T-helper 1 cell treated with Interleukin-12 subunit alpha and Interleukin-12 subunit beta and Interleukin-4 antibody, amounts not matched to agents 30 μg/mL and 1 μg/mL, for 36 hours (primary cell): Measurements from ENCODE around the gene LTB4R.
A peak's percentile ranks its signal among the peaks of the same experiment; 100 is the strongest.

Experiments used
- H3K27ac Mint-ChIP-seq: one replicate; pipeline ENCODE4 v1.8.0; 2021; ENCODE audit warnings: mild to moderate bottlenecking, mixed read lengths
- H3K27me3 Mint-ChIP-seq: one replicate; pipeline ENCODE4 v1.8.0; 2021; ENCODE audit warnings: low read depth, mixed read lengths
- H3K36me3 Mint-ChIP-seq: one replicate; pipeline ENCODE4 v1.8.0; 2021; ENCODE audit warnings: low read depth, mixed read lengths
- H3K4me1 Mint-ChIP-seq: one replicate; pipeline ENCODE4 v1.8.0; 2021; ENCODE audit warnings: low read depth, mixed read lengths
- H3K4me3 Mint-ChIP-seq: one replicate; pipeline ENCODE4 v1.8.0; 2021; ENCODE audit warnings: mild to moderate bottlenecking, moderate library complexity, mixed read lengths
- H3K9me3 Mint-ChIP-seq: one replicate; pipeline ENCODE4 v1.8.0; 2021; ENCODE audit warnings: mixed read lengths

The LTB4R gene

DNA sequence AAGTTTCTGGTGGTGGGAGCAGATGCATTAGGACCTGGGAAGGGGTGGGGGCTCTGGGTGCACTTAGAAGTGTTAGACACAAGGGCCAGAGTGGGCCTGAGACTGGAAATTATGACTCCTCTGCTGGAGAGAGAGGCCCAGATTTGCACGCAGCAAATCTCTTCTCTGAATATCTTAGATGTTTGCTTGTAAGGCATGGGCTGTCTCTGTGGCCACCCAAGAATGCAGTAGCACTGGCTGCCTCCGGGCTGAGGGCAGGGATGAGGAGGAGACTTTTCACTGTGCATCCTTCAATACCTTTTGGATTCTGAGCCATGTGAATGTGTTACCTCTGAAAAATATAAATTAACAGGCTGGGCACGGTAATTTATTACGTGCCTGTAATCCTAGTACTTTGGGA lies 26.0 kb upstream of the LTB4R start:
- Mint-ChIP-seq H3K27ac (no peak overlapping the region), H3K4me1 (peaks cover 17% of the 10 kb centered on the region), H3K9me3 (no peaks in the 10 kb centered on the region), H3K4me3 (no peak overlapping the region), H3K36me3 (peaks cover 5% of the 10 kb centered on the region), H3K27me3 (peaks cover 27% of the 10 kb centered on the region)

- Mint-ChIP-seq H3K27ac (no peak overlapping the region), H3K36me3 (peaks cover 20% of the 10 kb centered on the region), H3K4me3 (no peak overlapping the region), H3K4me1 (peaks cover 17% of the 10 kb centered on the region), H3K9me3 (no peaks in the 10 kb centered on the region), H3K27me3 (peaks cover 33% of the 10 kb centered on the region)
Measured at GRCh38 chr14:24286996-24287395, 24.3 kb upstream of the LTB4R start.

DNA sequence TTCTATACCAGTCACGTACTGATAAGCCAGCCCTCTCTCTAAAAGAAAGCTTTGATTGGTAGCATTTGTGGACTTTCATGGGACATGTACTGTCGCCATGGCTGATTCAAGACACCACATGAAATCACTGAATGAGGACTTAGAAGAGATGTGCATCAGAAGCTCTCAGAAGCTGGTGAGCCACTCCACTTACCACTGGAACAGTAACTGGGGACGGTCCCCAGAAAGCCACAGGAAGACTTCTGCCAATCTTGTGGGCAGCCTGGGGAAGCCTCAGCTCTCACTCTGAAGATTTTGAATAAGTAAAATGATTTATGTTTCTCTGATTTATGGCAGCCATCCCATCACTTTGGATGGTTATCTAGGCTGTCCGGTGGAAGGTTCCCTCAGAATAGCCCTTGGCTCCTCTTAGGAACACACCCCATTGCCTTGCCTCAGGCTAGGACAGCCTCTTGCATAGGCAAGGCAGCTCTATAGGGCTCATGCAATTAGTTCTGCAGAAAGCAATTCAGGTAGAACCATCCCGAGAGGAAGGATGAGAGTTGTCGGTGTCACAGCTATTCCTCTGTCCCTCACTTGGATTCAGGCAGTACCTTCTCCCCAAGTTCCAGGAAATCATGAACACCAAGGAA lies 21.5 kb upstream of the LTB4R start:
- Mint-ChIP-seq H3K27ac (no peak overlapping the region), H3K4me3 (no peak overlapping the region), H3K4me1 (peaks cover 17% of the 10 kb centered on the region)

DNA sequence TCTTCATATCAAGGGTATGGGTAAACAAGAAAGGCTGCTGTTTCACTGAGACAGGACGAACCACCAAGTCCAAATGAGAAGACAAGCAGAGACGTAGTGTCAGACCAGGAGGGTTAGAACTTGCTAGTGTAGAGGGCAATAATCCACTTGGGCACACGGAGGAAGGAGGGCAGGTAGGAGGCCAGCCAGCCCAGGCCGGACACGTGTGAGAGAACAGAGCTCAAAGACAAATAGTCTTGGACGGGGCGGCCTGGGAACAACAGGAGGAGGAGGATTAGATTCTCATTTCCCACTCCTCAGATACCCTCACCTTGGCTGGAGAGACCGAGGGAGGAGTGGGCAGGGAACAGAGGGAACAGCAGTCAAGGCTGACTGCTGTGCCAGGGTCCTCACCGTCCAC lies 20.6 kb upstream of the LTB4R start:
- Mint-ChIP-seq H3K27ac (no peak overlapping the region), H3K9me3 (no peaks in the 10 kb centered on the region), H3K4me3 (no peak overlapping the region), H3K27me3 (peaks cover 26% of the 10 kb centered on the region), H3K4me1 (peaks cover 17% of the 10 kb centered on the region), H3K36me3 (peaks cover 35% of the 10 kb centered on the region)

More for the DNA sequence above, 21.5 kb upstream of the LTB4R start:
- H3K36me3 Mint-ChIP-seq, result peaks cover 35% of the 10 kb centered on the region
- no peaks in the 10 kb centered on the region for H3K9me3 Mint-ChIP-seq
- peaks cover 29% of the 10 kb centered on the region for H3K27me3 Mint-ChIP-seq

- H3K27ac Mint-ChIP-seq, result no peak overlapping the region
- peaks cover 21% of the 10 kb centered on the region for H3K27me3 Mint-ChIP-seq
- H3K36me3 Mint-ChIP-seq, result peaks cover 39% of the 10 kb centered on the region
- H3K9me3 Mint-ChIP-seq, result no peaks in the 10 kb centered on the region
- peaks cover 23% of the 10 kb centered on the region for H3K4me1 Mint-ChIP-seq
- H3K4me3 Mint-ChIP-seq, result no peak overlapping the region
Measured at GRCh38 chr14:24291446-24292117, 19.7 kb upstream of the LTB4R start.

- H3K36me3 Mint-ChIP-seq, result peaks cover 41% of the 10 kb centered on the region
Measured at GRCh38 chr14:24292118-24292807, 19.0 kb upstream of the LTB4R start.

DNA sequence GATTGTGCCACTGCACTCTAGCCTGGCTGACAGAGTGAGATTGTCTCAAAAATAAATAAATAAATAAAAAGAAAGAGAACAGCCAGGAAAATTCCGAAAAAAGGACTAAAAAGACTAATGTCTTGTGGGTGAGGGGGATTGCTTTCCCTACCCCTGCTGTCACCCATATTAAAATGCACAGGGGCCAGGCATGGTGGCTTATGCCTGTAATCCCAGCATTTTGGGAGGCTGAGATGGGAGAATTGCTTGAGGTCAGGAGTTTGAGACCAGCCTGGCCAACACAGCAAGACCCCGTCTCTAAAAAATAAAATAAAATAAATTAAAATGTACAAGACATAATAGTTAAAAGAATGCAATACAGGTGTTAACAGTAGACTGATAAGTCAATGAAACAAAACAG lies 17.8 kb upstream of the LTB4R start:
- Mint-ChIP-seq H3K27ac (no peak overlapping the region), H3K4me3 (no peak overlapping the region), H3K9me3 (no peaks in the 10 kb centered on the region), H3K36me3 (peaks cover 38% of the 10 kb centered on the region), H3K27me3 (peaks cover 10% of the 10 kb centered on the region), H3K4me1 (peaks cover 27% of the 10 kb centered on the region)

More at GRCh38 chr14:24292118-24292807, 19.0 kb upstream of the LTB4R start:
- no peaks in the 10 kb centered on the region for H3K9me3 Mint-ChIP-seq
- peaks cover 29% of the 10 kb centered on the region for H3K4me1 Mint-ChIP-seq
- no peak overlapping the region for H3K27ac Mint-ChIP-seq
- no peak overlapping the region for H3K4me3 Mint-ChIP-seq
- H3K27me3 Mint-ChIP-seq, result peaks cover 20% of the 10 kb centered on the region

DNA sequence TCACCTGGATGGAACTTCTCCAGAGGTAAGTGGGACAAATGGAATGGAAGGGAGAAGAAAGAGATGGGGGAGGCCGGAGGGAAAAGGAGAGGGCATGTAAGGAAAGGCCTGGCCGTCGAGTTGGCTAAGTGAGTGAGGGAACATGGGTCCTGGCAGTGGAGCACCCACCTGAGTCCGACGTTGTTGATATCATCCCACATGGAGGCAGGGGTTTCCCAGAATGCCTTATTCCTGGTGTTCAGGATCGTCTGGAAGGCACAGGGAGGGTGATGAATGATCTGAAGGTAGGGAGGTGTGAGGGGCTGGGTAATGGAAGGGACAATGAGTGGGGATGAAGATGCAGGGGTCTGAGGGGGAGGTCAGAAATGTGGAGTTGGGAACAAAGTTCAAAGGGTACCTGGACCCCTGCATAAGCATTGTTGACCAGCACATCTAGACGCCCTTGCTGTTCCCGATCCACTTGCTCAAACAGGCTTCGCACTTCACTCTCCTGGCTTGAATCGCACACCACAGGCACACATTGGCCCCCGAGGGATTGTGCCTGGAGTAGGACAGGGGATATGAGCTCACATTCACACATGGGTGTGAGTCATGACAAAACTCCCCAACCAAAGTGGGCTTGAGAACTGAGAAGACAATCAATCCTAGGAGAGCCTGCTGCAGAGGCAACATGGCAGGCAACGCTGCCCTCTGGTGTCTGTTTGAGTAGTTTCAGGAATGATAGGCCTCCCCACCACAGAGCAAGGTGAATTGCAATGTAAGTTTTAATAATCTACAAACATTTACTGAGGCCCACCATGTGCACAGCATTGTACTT lies 14.8 kb upstream of the LTB4R start:
- H3K27ac Mint-ChIP-seq, result peak overlapping the region; percentile 78
- H3K4me3 Mint-ChIP-seq, result no peak overlapping the region
- peaks cover 32% of the 10 kb centered on the region for H3K4me1 Mint-ChIP-seq
- peaks cover 27% of the 10 kb centered on the region for H3K36me3 Mint-ChIP-seq
- H3K27me3 Mint-ChIP-seq, result peaks cover 3% of the 10 kb centered on the region
- no peaks in the 10 kb centered on the region for H3K9me3 Mint-ChIP-seq

GRCh38 chr14:24297190-24297964 lies 13.9 kb upstream of the LTB4R start:
- Mint-ChIP-seq H3K27ac (peak overlapping the region; percentile 78), H3K27me3 (no peaks in the 10 kb centered on the region), H3K9me3 (no peaks in the 10 kb centered on the region), H3K4me3 (peak overlapping the region; percentile 16), H3K36me3 (peaks cover 25% of the 10 kb centered on the region), H3K4me1 (peaks cover 32% of the 10 kb centered on the region)

GRCh38 chr14:24298892-24299254 lies 12.4 kb upstream of the LTB4R start:
- H3K4me1 Mint-ChIP-seq, result peaks cover 32% of the 10 kb centered on the region
- H3K4me3 Mint-ChIP-seq, result peak overlapping the region; percentile 91
- H3K36me3 Mint-ChIP-seq, result peaks cover 22% of the 10 kb centered on the region
- H3K27ac Mint-ChIP-seq, result peak overlapping the region; percentile 89
- H3K9me3 Mint-ChIP-seq, result no peaks in the 10 kb centered on the region
- no peaks in the 10 kb centered on the region for H3K27me3 Mint-ChIP-seq

- no peaks in the 10 kb centered on the region for H3K27me3 Mint-ChIP-seq
- peaks cover 24% of the 10 kb centered on the region for H3K36me3 Mint-ChIP-seq
- H3K4me1 Mint-ChIP-seq, result peaks cover 32% of the 10 kb centered on the region
- no peaks in the 10 kb centered on the region for H3K9me3 Mint-ChIP-seq
- peak within 1 kb of the TSS; percentile 91 for H3K4me3 Mint-ChIP-seq
- peak within 1 kb of the TSS; percentile 89 for H3K27ac Mint-ChIP-seq
Measured at GRCh38 chr14:24299255-24300191, 11.8 kb upstream of the LTB4R start, which contains the start of the genes DHRS1 and NOP9. Gene DHRS1, minus strand, starts transcription at chr14:24299780. Its CDS starts 674 bp downstream, at chr14:24299106. Gene NOP9, plus strand, starts transcription at chr14:24299850. Its CDS starts 105 bp downstream, at chr14:24299955.

DNA sequence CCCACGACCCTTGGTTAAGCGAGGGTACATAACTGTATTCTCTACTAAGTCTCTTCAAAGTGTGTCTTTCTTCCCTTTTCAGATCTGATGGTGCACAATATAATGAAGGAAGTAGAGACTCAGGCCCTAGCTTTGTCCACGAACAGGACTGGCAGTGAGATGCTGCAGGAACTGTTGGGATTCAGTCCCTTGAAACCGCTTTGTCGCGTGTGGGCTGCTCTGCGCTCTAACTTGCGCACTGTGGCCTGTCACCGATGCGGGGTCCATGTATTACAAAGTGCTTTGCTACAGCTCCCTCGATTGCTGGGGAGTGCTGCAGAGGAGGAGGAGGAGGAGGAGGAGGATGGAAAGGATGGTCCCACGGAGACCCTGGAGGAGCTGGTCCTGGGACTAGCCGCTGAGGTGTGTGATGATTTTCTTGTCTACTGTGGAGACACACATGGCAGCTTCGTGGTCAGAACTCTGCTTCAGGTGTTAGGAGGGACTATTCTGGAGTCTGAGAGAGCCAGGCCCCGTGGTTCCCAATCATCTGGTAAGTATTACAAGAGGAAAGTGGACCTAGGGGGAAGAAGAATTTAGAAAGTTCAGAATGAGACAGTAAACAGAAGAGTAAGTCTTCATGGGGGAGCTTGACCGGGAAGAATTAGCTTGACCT lies 10.8 kb upstream of the LTB4R start:
- Mint-ChIP-seq H3K27ac (peak overlapping the region; percentile 89), H3K27me3 (no peaks in the 10 kb centered on the region), H3K4me3 (peak overlapping the region; percentile 91), H3K9me3 (no peaks in the 10 kb centered on the region), H3K36me3 (peaks cover 32% of the 10 kb centered on the region), H3K4me1 (peaks cover 32% of the 10 kb centered on the region)
